Sigmoid colon (tissue), 7 donors: ENCODE measurements around the gene FDPS. TPM values are rescaled to one million over a fixed set of nuclear protein-coding genes. Genes with fewer than 3 reads are reported as not detected.

ENCODE experiments used
- DNase-seq: peaks from one replicate; pipeline ENCODE4 v3.0.0-alpha.2; 2019
- H3K27ac ChIP-seq, 4 donors: fragments of 200-600 bp; sonication (generic); one replicate each; pipeline ENCODE4 v1.5.1; 2016 to 2019; ENCODE audit warnings: mild to moderate bottlenecking in 1 of 4
- H3K27me3 ChIP-seq, 3 donors: fragments of 200-600 bp; sonication (generic); one replicate each; pipeline ENCODE4 v1.5.1; 2019; ENCODE audit warnings: mild to moderate bottlenecking in 1 of 3
- H3K36me3 ChIP-seq, 4 donors: fragments of 200-600 bp; sonication (generic); one replicate each; pipeline ENCODE4 v1.5.1; 2016 to 2019
- H3K4me1 ChIP-seq, 4 donors: fragments of 200-600 bp; sonication (generic); one replicate each; pipeline ENCODE4 v1.5.1; 2017 to 2019
- H3K4me3 ChIP-seq, 4 donors: fragments of 200-600 bp; sonication (generic); one replicate each; pipeline ENCODE4 v1.5.1; 2017 to 2019; ENCODE audit warnings: mild to moderate bottlenecking in 2 of 4, moderate library complexity in 1 of 4
- H3K9me3 ChIP-seq, 4 donors: fragments of 200-600 bp in 3 of 4; sonication (generic) in 3 of 4; one replicate each; pipeline versions ENCODE4 v1.5.1 to v1.6.1; 2013 to 2019
- CTCF ChIP-seq, 4 experiments: fragments of 450-650 bp in 3 of 4; fragments of 200-600 bp in 1 of 4; IDR thresholded peaks; one replicate each; pipeline ENCODE4 v1.5.1; 2016 to 2019; ENCODE audit warnings: antibody characterized with exemption in 4 of 4, mild to moderate bottlenecking in 3 of 4, moderate library complexity in 2 of 4
- EP300 ChIP-seq, 4 donors: sonication (generic); formaldehyde crosslinking; IDR thresholded peaks; one replicate each; pipeline ENCODE4 v1.6.1; 2017; ENCODE audit warnings: antibody characterized with exemption in 4 of 4
- POLR2A ChIP-seq, 2 donors: fragments of 450-650 bp; IDR thresholded peaks; one replicate each; pipeline ENCODE4 v1.6.1; 2016; ENCODE audit warnings: antibody characterized with exemption in 2 of 2, mild to moderate bottlenecking in 2 of 2, moderate library complexity in 2 of 2
- POLR2AphosphoS5 ChIP-seq, 4 donors: sonication (generic); formaldehyde crosslinking; IDR thresholded peaks; one replicate each; pipeline ENCODE4 v1.6.1; 2017; ENCODE audit warnings: antibody characterized with exemption in 4 of 4
- WGBS, 2 donors: extraction: QIAGEN DNeasy Blood & Tissue Kit; methylation state at CpG; one replicate each; pipeline ENCODE4 v1.1.7; 2013; 5-methylcytosine and 5-hydroxymethylcytosine counted together
- intact Hi-C: fragments of 100-400 bp; cut with DNase I; formaldehyde crosslinking; loops from one replicate; pipeline ENCODE4 v1.15.1; 2023
- polyA plus RNA-seq, 3 donors: library from polyadenylated mRNA; stranded (reverse); fragments of 200-250 nt; gene quantifications; one replicate each; pipeline ENCODE4 v1.2.3, GENCODE V29; 2013
- total RNA-seq, 4 donors: library from RNA; depleted of rRNA; stranded (reverse); fragments of >200 nt; gene quantifications; one replicate each; pipeline ENCODE4 v1.1.0, GENCODE V29; 2016
- donor health status: healthy with polysubstance abuse.
- donor health status: Bipolar disorder and iron deficiency.
- donor health status: healthy.

FDPS gene
- total and polyA plus RNA-seq, 7 donors, result 73.7 to 570 (median 96.8) TPM

GRCh38 chr1:155293086-155293749 lies 15.4 kb upstream of the FDPS start:
- no peak for DNase-seq
- H3K36me3 ChIP-seq, result no peaks in the 10 kb centered on the region
- no peak overlapping the region for H3K27ac ChIP-seq
- 89 to 90% methylated on average over 17 of the region's 17 CpGs for WGBS, 2 donors
- TF ChIP-seq EP300 (IDR thresholded peaks at IDR 0.05) (no peak), POLR2AphosphoS5 (IDR thresholded peaks at IDR 0.05) (no peak), POLR2A (IDR thresholded peaks at IDR 0.05) (no peak), CTCF (IDR thresholded peaks at IDR 0.05) (no peak)
- H3K27me3 ChIP-seq, result peaks cover 10 to 42% (median 20%) of the 10 kb centered on the region in 3 donors
- intact Hi-C loops, result no loop called here
- no peak overlapping the region for H3K4me3 ChIP-seq
- H3K9me3 ChIP-seq, result no peaks in the 10 kb centered on the region
- H3K4me1 ChIP-seq, result peaks cover 0 to 7% (median 6%) of the 10 kb centered on the region in 4 donors

- no peak for TF ChIP-seq POLR2A (IDR thresholded peaks at IDR 0.05)
- TF ChIP-seq EP300 (IDR thresholded peaks at IDR 0.05), result no peak
- no peak for TF ChIP-seq POLR2AphosphoS5 (IDR thresholded peaks at IDR 0.05)
- no peak for TF ChIP-seq CTCF (IDR thresholded peaks at IDR 0.05)
- DNase-seq, result no peak
- WGBS, 2 donors, result 40 to 50% methylated on average over 46 of the region's 46 CpGs
- H3K4me1 ChIP-seq, result peaks cover 0 to 7% (median 6%) of the 10 kb centered on the region in 4 donors
- no peaks in the 10 kb centered on the region for H3K36me3 ChIP-seq
- no peak overlapping the region for H3K4me3 ChIP-seq
- H3K27ac ChIP-seq, result no peak overlapping the region
- peaks cover 10 to 42% (median 20%) of the 10 kb centered on the region in 3 donors for H3K27me3 ChIP-seq
- intact Hi-C loops, result no loop called here
- no peaks in the 10 kb centered on the region for H3K9me3 ChIP-seq
These were observed 14.0 kb upstream of the FDPS start for GRCh38 chr1:155294520-155295182.

GRCh38 chr1:155295183-155295941 lies 13.3 kb upstream of the FDPS start:
- Histone ChIP-seq H3K4me3 (no peak overlapping the region), H3K9me3 (no peaks in the 10 kb centered on the region), H3K27ac (no peak overlapping the region), H3K4me1 (peaks cover 0 to 7% (median 6%) of the 10 kb centered on the region in 4 donors), H3K27me3 (peaks cover 10 to 42% (median 20%) of the 10 kb centered on the region in 3 donors), H3K36me3 (no peaks in the 10 kb centered on the region)
- DNase-seq, result no peak
- TF ChIP-seq CTCF (IDR thresholded peaks at IDR 0.05) (no peak), POLR2A (IDR thresholded peaks at IDR 0.05) (no peak), POLR2AphosphoS5 (IDR thresholded peaks at IDR 0.05) (no peak), EP300 (IDR thresholded peaks at IDR 0.05) (no peak)
- intact Hi-C loops, result no loop called here
- WGBS, 2 donors, result 22 to 31% methylated on average over 47 of the region's 47 CpGs

DNA sequence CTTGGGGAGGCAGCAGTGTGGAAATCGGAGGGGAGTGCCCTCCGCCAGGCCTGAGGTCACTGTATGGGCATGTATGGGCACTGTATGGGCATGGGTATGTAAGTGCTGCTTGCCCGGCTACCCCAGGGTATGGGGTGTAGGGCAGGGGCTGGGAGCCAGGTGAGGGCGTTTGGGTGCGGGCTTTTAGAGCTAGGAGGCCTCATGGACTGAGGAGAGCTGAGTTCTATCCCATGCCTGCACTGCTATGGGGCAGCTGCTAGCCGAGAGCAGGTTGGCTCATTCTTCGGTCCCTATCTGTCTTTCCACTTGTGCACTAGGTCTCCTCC lies 12.8 kb upstream of the FDPS start:
- no peaks in the 10 kb centered on the region for H3K9me3 ChIP-seq
- 91 to 92% methylated on average over 7 of the region's 7 CpGs for WGBS, 2 donors

More for the DNA sequence above, 12.8 kb upstream of the FDPS start:
- H3K36me3 ChIP-seq, result no peaks in the 10 kb centered on the region
- H3K4me3 ChIP-seq, result no peak overlapping the region
- intact Hi-C loops, result no loop called here
- DNase-seq, result no peak
- no peak overlapping the region for H3K27ac ChIP-seq
- H3K27me3 ChIP-seq, result peaks cover 10 to 42% (median 20%) of the 10 kb centered on the region in 3 donors
- no peak for TF ChIP-seq POLR2A (IDR thresholded peaks at IDR 0.05)
- TF ChIP-seq CTCF (IDR thresholded peaks at IDR 0.05), result no peak
- TF ChIP-seq POLR2AphosphoS5 (IDR thresholded peaks at IDR 0.05), result no peak
- TF ChIP-seq EP300 (IDR thresholded peaks at IDR 0.05), result no peak
- peaks cover 0 to 7% (median 6%) of the 10 kb centered on the region in 4 donors for H3K4me1 ChIP-seq
